ENCODE data around the gene FBXW11. TPM values are rescaled to one million over a fixed set of nuclear protein-coding genes. Genes with fewer than 3 reads are reported as not detected.

The FBXW11 gene
- total RNA-seq, 2 donors from 2014 or later: 25.9 to 35.5 TPM

- Histone ChIP-seq H3K9ac (ENCODE audit: low read depth in 2 of 2, low read length in 2 of 2) (no peak overlapping the region), H3K27ac (no peak overlapping the region), H3K4me3 (no peak overlapping the region), H3K4me1 (no peaks in the 10 kb centered on the region), H3K27me3 (no peaks in the 10 kb centered on the region), H3K36me3 (peaks cover 13% of the 10 kb centered on the region), H3K9me3 (no peaks in the 10 kb centered on the region)
- no peak for TF ChIP-seq CTCF (IDR thresholded peaks at IDR 0.05)
- intact Hi-C loops (cut with DNase I): no loop called here
- no peak for DNase-seq
Measured at GRCh38 chr5:171872666-171873065, 133.8 kb downstream of the FBXW11 start.

GRCh38 chr5:171871711-171872110 lies 134.7 kb downstream of the FBXW11 start:
- Histone ChIP-seq H3K4me3 (no peak overlapping the region), H3K4me1 (no peaks in the 10 kb centered on the region), H3K9me3 (no peaks in the 10 kb centered on the region), H3K9ac (ENCODE audit: low read depth in 2 of 2, low read length in 2 of 2) (no peak overlapping the region), H3K27me3 (no peaks in the 10 kb centered on the region), H3K36me3 (peaks cover 6% of the 10 kb centered on the region), H3K27ac (no peak overlapping the region)
- no peak for TF ChIP-seq CTCF (IDR thresholded peaks at IDR 0.05)
- intact Hi-C loops (cut with DNase I): no loop called here
- no peak for DNase-seq

GRCh38 chr5:171869956-171870355 lies 136.5 kb downstream of the FBXW11 start:
- DNase-seq: no peak
- Histone ChIP-seq H3K4me3 (no peak overlapping the region), H3K4me1 (no peaks in the 10 kb centered on the region), H3K9me3 (no peaks in the 10 kb centered on the region), H3K9ac (ENCODE audit: low read depth in 2 of 2, low read length in 2 of 2) (no peak overlapping the region), H3K36me3 (no peaks in the 10 kb centered on the region), H3K27ac (no peak overlapping the region), H3K27me3 (no peaks in the 10 kb centered on the region)
- TF ChIP-seq CTCF (IDR thresholded peaks at IDR 0.05): no peak
- intact Hi-C loops (cut with DNase I): no loop called here

- Histone ChIP-seq H3K9me3 (no peaks in the 10 kb centered on the region), H3K4me1 (no peaks in the 10 kb centered on the region), H3K27me3 (no peaks in the 10 kb centered on the region), H3K9ac (ENCODE audit: low read depth in 2 of 2, low read length in 2 of 2) (no peak overlapping the region), H3K4me3 (no peak overlapping the region), H3K27ac (no peak overlapping the region), H3K36me3 (no peaks in the 10 kb centered on the region)
- no peak for TF ChIP-seq CTCF (IDR thresholded peaks at IDR 0.05)
- no peak for DNase-seq
- intact Hi-C loops (cut with DNase I): no loop called here
Measured at GRCh38 chr5:171868236-171868635, 138.2 kb downstream of the FBXW11 start.

- Histone ChIP-seq H3K9me3 (no peaks in the 10 kb centered on the region), H3K4me1 (no peaks in the 10 kb centered on the region), H3K4me3 (no peak overlapping the region), H3K27ac (no peak overlapping the region), H3K9ac (ENCODE audit: low read depth in 2 of 2, low read length in 2 of 2) (no peak overlapping the region), H3K27me3 (no peaks in the 10 kb centered on the region), H3K36me3 (no peaks in the 10 kb centered on the region)
- TF ChIP-seq CTCF (IDR thresholded peaks at IDR 0.05): no peak
- DNase-seq: no peak
- intact Hi-C loops (cut with DNase I): no loop called here
Measured at GRCh38 chr5:171867786-171868185, 138.7 kb downstream of the FBXW11 start.

GRCh38 chr5:171865471-171865870 lies 141.0 kb downstream of the FBXW11 start:
- no peaks in the 10 kb centered on the region for H3K4me1 ChIP-seq
- TF ChIP-seq CTCF (IDR thresholded peaks at IDR 0.05): no peak
- intact Hi-C loops (cut with DNase I): no loop called here
- no peaks in the 10 kb centered on the region for H3K27me3 ChIP-seq
- no peaks in the 10 kb centered on the region for H3K9me3 ChIP-seq
- DNase-seq: no peak
- H3K4me3 ChIP-seq: no peak overlapping the region
- H3K27ac ChIP-seq: no peak overlapping the region
- no peak overlapping the region for H3K9ac ChIP-seq (ENCODE audit: low read depth in 2 of 2, low read length in 2 of 2)
- no peaks in the 10 kb centered on the region for H3K36me3 ChIP-seq

Measured in colonic mucosa (tissue), 4 donors.